IMR-90 (cell line): ENCODE results near the gene CSK. TPM values are rescaled to one million over a fixed set of nuclear protein-coding genes. Genes with fewer than 3 reads are reported as not detected.

Experiments
- ATAC-seq: fragments of 200-7000 bp; cut with Tn5 transposase; 2 replicates; pipeline ENCODE4 v1.9.1; 2020; ENCODE audit warnings: low read depth, mild to moderate bottlenecking, moderate library complexity
- BruUV-seq: library from RNA; stranded (reverse); fragments of 400-500 nt; replicated peaks from 2 replicates; lab custom pipeline; 2021; lab: Mats Ljungman, UMichigan
- CTCF ChIA-PET: fragments of 300-600 bp; formaldehyde crosslinking; extraction: SDS; loops from one replicate; lab custom pipeline; 2021; ENCODE audit warnings: antibody characterized with exemption; lab: Yijun Ruan, JAX
- POLR2A ChIA-PET: fragments of 300-600 bp; sonication (Branson Sonifier 250); formaldehyde crosslinking; loops from one replicate; lab custom pipeline; 2022; ENCODE audit warnings: antibody characterized with exemption; ENCODE audit not compliant: unreplicated experiment; lab: Charles Lee
- DNase-seq: peaks from one replicate; pipeline ENCODE4 v3.0.0; 2013
- H2AFZ ChIP-seq: replicated peaks from 2 replicates; pipeline ENCODE3; 2013; ENCODE audit warnings: low read length, mild to moderate bottlenecking; ENCODE audit not compliant: poor library complexity
- H2AK5ac ChIP-seq: 2 replicates; pipeline ENCODE4 v1.6.1; 2013; ENCODE audit warnings: low read depth, low read length, inconsistent platforms
- H2AK9ac ChIP-seq: replicated peaks from 2 replicates; pipeline ENCODE3; 2013; ENCODE audit warnings: mild to moderate bottlenecking, low read depth, low read length, moderate library complexity; ENCODE audit not compliant: poor library complexity
- H2BK120ac ChIP-seq: 2 replicates; pipeline ENCODE4 v1.6.1; 2013; ENCODE audit warnings: low read depth, low read length, inconsistent platforms
- H2BK15ac ChIP-seq: 3 replicates; pipeline ENCODE4 v1.6.1; 2013; ENCODE audit warnings: low read depth, low read length, inconsistent platforms
- H2BK20ac ChIP-seq: 2 replicates; pipeline ENCODE4 v1.6.1; 2013; ENCODE audit warnings: low read depth, mild to moderate bottlenecking, inconsistent platforms, low read length, moderate library complexity
- H2BK5ac ChIP-seq: 2 replicates; pipeline ENCODE4 v1.6.1; 2013; ENCODE audit warnings: mild to moderate bottlenecking, low read depth, low read length, inconsistent platforms; ENCODE audit not compliant: poor library complexity, severe bottlenecking
- H3K14ac ChIP-seq: replicated peaks from 2 replicates; pipeline ENCODE4 v1.6.1; 2013; ENCODE audit warnings: low read depth, low read length, inconsistent platforms
- H3K18ac ChIP-seq: 2 replicates; pipeline ENCODE4 v1.6.1; 2013; ENCODE audit warnings: low read depth, low read length, control low read depth
- H3K23ac ChIP-seq: 2 replicates; pipeline ENCODE4 v1.6.1; 2013; ENCODE audit warnings: low read depth, low read length, inconsistent platforms
- H3K27ac ChIP-seq: 2 replicates; pipeline ENCODE4 v1.5.1; 2013; ENCODE audit warnings: mild to moderate bottlenecking, control low read depth, low read length; ENCODE audit not compliant: insufficient read depth
- H3K27me3 ChIP-seq: 2 replicates; pipeline ENCODE4 v1.6.1; 2013; ENCODE audit warnings: low read length; ENCODE audit not compliant: control insufficient read depth, insufficient read depth
- H3K36me3 ChIP-seq: 2 replicates; pipeline ENCODE4 v1.6.1; 2013; ENCODE audit warnings: low read length, mixed read lengths; ENCODE audit not compliant: control insufficient read depth, insufficient read depth
- H3K4ac ChIP-seq: 2 replicates; pipeline ENCODE4 v1.6.1; 2013; ENCODE audit warnings: low read depth, low read length, inconsistent platforms
- H3K4me1 ChIP-seq: 2 replicates; pipeline ENCODE4 v1.6.1; 2013; ENCODE audit warnings: low read length, mixed read lengths; ENCODE audit not compliant: control insufficient read depth, insufficient read depth
- H3K4me2 ChIP-seq: 2 replicates; pipeline ENCODE4 v1.6.1; 2013; ENCODE audit warnings: low read depth, mild to moderate bottlenecking, control low read depth, low read length, moderate library complexity
- H3K4me3 ChIP-seq: 2 replicates; pipeline ENCODE4 v1.5.1; 2013; ENCODE audit warnings: low read depth, mild to moderate bottlenecking, control low read depth, low read length, moderate library complexity; ENCODE audit not compliant: insufficient read depth
- H3K56ac ChIP-seq: 2 replicates; pipeline ENCODE4 v1.6.1; 2013; ENCODE audit warnings: low read length, inconsistent platforms; ENCODE audit not compliant: insufficient read depth; ENCODE audit errors: extremely low read depth
- H3K79me1 ChIP-seq, 2 experiments: 2 replicates each; pipeline ENCODE4 v1.6.1; 2013; ENCODE audit warnings: low read length in 2 of 2, inconsistent platforms in 1 of 2, low read depth in 1 of 2
- H3K9ac ChIP-seq: 2 replicates; pipeline ENCODE4 v1.6.1; 2013; ENCODE audit warnings: low read depth, low read length, control low read depth
- H3K9me1 ChIP-seq: 2 replicates; pipeline ENCODE4 v1.6.1; 2013; ENCODE audit warnings: low read length, inconsistent platforms; ENCODE audit not compliant: insufficient read depth
- H3K9me3 ChIP-seq: 2 replicates; pipeline ENCODE4 v1.6.1; 2013; ENCODE audit warnings: low read length; ENCODE audit not compliant: control insufficient read depth, insufficient read depth
- H4K20me1 ChIP-seq: 2 replicates; pipeline ENCODE4 v1.6.1; 2013; ENCODE audit warnings: low read length, inconsistent platforms; ENCODE audit not compliant: insufficient read depth
- H4K5ac ChIP-seq: 2 replicates; pipeline ENCODE4 v1.6.1; 2013; ENCODE audit warnings: mild to moderate bottlenecking, low read depth, low read length, control low read depth
- H4K8ac ChIP-seq, 2 experiments: 2 replicates each; pipeline ENCODE4 v1.6.1; 2013; ENCODE audit warnings: low read depth in 2 of 2, low read length in 2 of 2, control low read depth in 1 of 2, inconsistent platforms in 1 of 2
- H4K91ac ChIP-seq: 2 replicates; pipeline ENCODE4 v1.6.1; 2013; ENCODE audit warnings: low read depth, low read length, inconsistent platforms; ENCODE audit not compliant: insufficient read depth
- BHLHE40 ChIP-seq: fragments of 150-350 bp; IDR thresholded peaks from 2 replicates; pipeline ENCODE4 v1.6.1; 2016; ENCODE audit warnings: mild to moderate bottlenecking, low read depth, low read length
- RAD21 ChIP-seq: IDR thresholded peaks from 2 replicates; pipeline ENCODE4 v1.6.1; 2012; ENCODE audit warnings: low read length, improper control_type of control experiment
- WGBS, 2 experiments: methylation state at CpG; one replicate each; pipeline versions ENCODE4 v1.1.5 to v1.1.7; 2013; ENCODE audit warnings: missing lambda C conversion rate in 2 of 2; ENCODE audit not compliant: insufficient read length in 1 of 2; ENCODE audit errors: extremely low coverage in 2 of 2; 5-methylcytosine and 5-hydroxymethylcytosine counted together
- dilution Hi-C: fragments of 300-500 bp; cut with HindIII; formaldehyde crosslinking; loops from one replicate; pipeline ENCODE4 v1.14.3; 2018; ENCODE audit warnings: low sequenced_read_pairs; ENCODE audit not compliant: unreplicated experiment
- in situ Hi-C: fragments of 300-500 bp; cut with MboI; formaldehyde crosslinking; loops from 3 replicates; pipeline ENCODE4 v1.14.3; 2019; ENCODE audit warnings: low sequenced_read_pairs, inconsistent platforms, mixed read lengths
- intact Hi-C: fragments of 100-400 bp; cut with micrococcal nuclease; formaldehyde crosslinking; loops from 2 replicates; pipeline ENCODE4 v1.10.0; 2022
- polyA plus RNA-seq, 3 experiments: library from polyadenylated mRNA; depleted of rRNA; stranded (reverse); fragments of >200 nt; gene quantifications; 2 replicates each; pipeline ENCODE4 v1.2.3, GENCODE V29; 2012; ENCODE audit warnings: low replicate concordance in 1 of 3
- total RNA-seq: library from RNA; depleted of rRNA; stranded (reverse); fragments of >200 nt; gene quantifications from 2 replicates; pipeline ENCODE4 v1.2.3, GENCODE V29; 2012
- TF ChIP-seq, protein P1 (sequence below): conservative IDR thresholded peaks from 2 replicates; pipeline ENCODE4 v1.5.1; 2012; ENCODE audit warnings: mild to moderate bottlenecking, low read depth, low read length, improper control_type of control experiment

Gene CSK
- total and polyA plus RNA-seq, 2 of the 4 experiments (the other 2 are of a cell fraction), result 10.8 to 54.0 TPM

GRCh38 chr15:74817370-74817737 is 35.5 kb downstream of the CSK start:
- Histone ChIP-seq H3K9me3 (no peaks in the 10 kb centered on the region), H3K4me1 (no peaks in the 10 kb centered on the region), H2BK5ac (no peak overlapping the region), H4K20me1 (peaks cover 4% of the 10 kb centered on the region; the same call in 1 of the 2 replicates), H3K4me2 (no peak overlapping the region), H3K79me1 (no peaks in the 10 kb centered on the region), H4K8ac (no peak overlapping the region), H4K91ac (no peak overlapping the region), H2AFZ (peak overlapping the region; percentile 70), H2AK5ac (no peak overlapping the region), H3K23ac (no peak overlapping the region), H3K4ac (no peak overlapping the region; the same call in 1 of the 2 replicates), H3K14ac (no peak overlapping the region), H4K5ac (no peak overlapping the region), H3K27ac (no peak overlapping the region), H3K27me3 (peaks cover 21% of the 10 kb centered on the region; the same call in 1 of the 2 replicates), H2BK120ac (no peak overlapping the region), H3K4me3 (no peak overlapping the region), H3K56ac (no peak overlapping the region), H3K9me1 (0 out of 2 replicates have a peak, but pooled peaks cover 4% of the 10 kb centered on the region), H2AK9ac (peak overlapping the region; percentile 65), H2BK15ac (no peak overlapping the region), H2BK20ac (no peak overlapping the region), H3K36me3 (no peaks in the 10 kb centered on the region), H3K9ac (no peak overlapping the region), H3K18ac (no peak overlapping the region)
- TF ChIP-seq RAD21 (peak; percentile 18; the same call in 1 of the 2 replicates), BHLHE40 (no peak)
- TF ChIP-seq, protein P1, sequence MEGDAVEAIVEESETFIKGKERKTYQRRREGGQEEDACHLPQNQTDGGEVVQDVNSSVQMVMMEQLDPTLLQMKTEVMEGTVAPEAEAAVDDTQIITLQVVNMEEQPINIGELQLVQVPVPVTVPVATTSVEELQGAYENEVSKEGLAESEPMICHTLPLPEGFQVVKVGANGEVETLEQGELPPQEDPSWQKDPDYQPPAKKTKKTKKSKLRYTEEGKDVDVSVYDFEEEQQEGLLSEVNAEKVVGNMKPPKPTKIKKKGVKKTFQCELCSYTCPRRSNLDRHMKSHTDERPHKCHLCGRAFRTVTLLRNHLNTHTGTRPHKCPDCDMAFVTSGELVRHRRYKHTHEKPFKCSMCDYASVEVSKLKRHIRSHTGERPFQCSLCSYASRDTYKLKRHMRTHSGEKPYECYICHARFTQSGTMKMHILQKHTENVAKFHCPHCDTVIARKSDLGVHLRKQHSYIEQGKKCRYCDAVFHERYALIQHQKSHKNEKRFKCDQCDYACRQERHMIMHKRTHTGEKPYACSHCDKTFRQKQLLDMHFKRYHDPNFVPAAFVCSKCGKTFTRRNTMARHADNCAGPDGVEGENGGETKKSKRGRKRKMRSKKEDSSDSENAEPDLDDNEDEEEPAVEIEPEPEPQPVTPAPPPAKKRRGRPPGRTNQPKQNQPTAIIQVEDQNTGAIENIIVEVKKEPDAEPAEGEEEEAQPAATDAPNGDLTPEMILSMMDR, result peak; percentile 27
- ChIA-PET POLR2A (no interaction called here), CTCF (no interaction called here)
- whole genome bisulfite sequencing, 2 experiments, result 21% methylated on average over 3 of the region's 9 CpGs; no CpG with 5 or more reads in 1 of the 2 experiments
- no TSS peak for BruUV-seq
- DNase-seq (peak; percentile 16), ATAC-seq (peak; percentile 77)
- in situ Hi-C loops, result no loop called here
- dilution Hi-C loops, result no loop called here
- intact Hi-C loops, result no loop called here
